RWPE1 (cell line): ENCODE measurements around the gene BACE1-AS.

Experiments
- CTCF ChIA-PET: fragments of 350-600 bp; sonication (Branson Sonifier 250); formaldehyde crosslinking; extraction: SDS; loops from one replicate; lab custom pipeline; 2021; lab: Yijun Ruan, JAX
- POLR2A ChIA-PET: fragments of 400-600 bp; formaldehyde crosslinking; extraction: SDS; loops from one replicate; lab custom pipeline; 2020; ENCODE audit warnings: antibody characterized with exemption; ENCODE audit not compliant: low non-redundant PET; lab: Yijun Ruan, JAX
- DNase-seq: peaks from one replicate; pipeline ENCODE4 v3.0.0; 2012; ENCODE audit warnings: low spot score
- H3K27ac ChIP-seq: fragments of 450-650 bp; 2 replicates; pipeline ENCODE4 v1.5.1; 2017
- TF ChIP-seq, protein P1 (sequence below): fragments of 450-650 bp; conservative IDR thresholded peaks from 2 replicates; pipeline ENCODE4 v1.5.1; 2017; ENCODE audit warnings: low read depth, mild to moderate bottlenecking

BACE1-AS gene

GRCh38 chr11:117284053-117284452 is 7.1 kb upstream of the BACE1-AS start:
- ChIA-PET POLR2A (no interaction called here), CTCF (no interaction called here)
- no peak overlapping the region for H3K27ac ChIP-seq
- DNase-seq: no peak
- TF ChIP-seq, protein P1, sequence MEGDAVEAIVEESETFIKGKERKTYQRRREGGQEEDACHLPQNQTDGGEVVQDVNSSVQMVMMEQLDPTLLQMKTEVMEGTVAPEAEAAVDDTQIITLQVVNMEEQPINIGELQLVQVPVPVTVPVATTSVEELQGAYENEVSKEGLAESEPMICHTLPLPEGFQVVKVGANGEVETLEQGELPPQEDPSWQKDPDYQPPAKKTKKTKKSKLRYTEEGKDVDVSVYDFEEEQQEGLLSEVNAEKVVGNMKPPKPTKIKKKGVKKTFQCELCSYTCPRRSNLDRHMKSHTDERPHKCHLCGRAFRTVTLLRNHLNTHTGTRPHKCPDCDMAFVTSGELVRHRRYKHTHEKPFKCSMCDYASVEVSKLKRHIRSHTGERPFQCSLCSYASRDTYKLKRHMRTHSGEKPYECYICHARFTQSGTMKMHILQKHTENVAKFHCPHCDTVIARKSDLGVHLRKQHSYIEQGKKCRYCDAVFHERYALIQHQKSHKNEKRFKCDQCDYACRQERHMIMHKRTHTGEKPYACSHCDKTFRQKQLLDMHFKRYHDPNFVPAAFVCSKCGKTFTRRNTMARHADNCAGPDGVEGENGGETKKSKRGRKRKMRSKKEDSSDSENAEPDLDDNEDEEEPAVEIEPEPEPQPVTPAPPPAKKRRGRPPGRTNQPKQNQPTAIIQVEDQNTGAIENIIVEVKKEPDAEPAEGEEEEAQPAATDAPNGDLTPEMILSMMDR: no peak

DNA sequence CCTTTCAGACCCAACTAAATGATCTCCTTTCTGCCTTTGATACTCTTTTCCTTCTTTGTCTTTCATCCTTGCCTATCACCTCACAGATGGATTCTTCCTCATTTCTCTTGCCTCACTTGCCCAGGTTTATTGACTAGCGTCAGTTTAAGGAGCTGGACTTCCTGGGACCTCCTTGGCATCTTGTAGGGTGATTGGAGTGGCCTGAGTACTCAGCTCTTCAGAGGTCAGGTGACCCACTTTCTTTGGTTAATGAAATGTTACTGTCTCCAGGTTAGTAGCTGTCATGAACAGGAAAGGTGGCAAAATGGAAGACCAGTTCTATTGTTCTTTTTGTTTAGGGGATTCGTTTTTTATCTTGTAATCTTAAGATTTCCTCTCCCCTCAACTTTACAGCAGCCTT is 4.6 kb upstream of the BACE1-AS start:
- no peak overlapping the region for H3K27ac ChIP-seq
- CTCF ChIA-PET: no interaction called here
- TF ChIP-seq, protein P1: no peak
- POLR2A ChIA-PET: no interaction called here
- DNase-seq: no peak

- ChIA-PET POLR2A (no interaction called here), CTCF (no interaction called here)
- DNase-seq: no peak
- H3K27ac ChIP-seq: no peak overlapping the region
- TF ChIP-seq, protein P1: no peak
Observed at GRCh38 chr11:117287668-117288067, 3.5 kb upstream of the BACE1-AS start.

- no peak overlapping the region for H3K27ac ChIP-seq
- no peak for DNase-seq
- CTCF ChIA-PET: no interaction called here
- TF ChIP-seq, protein P1: no peak
- POLR2A ChIA-PET: no interaction called here
Observed at GRCh38 chr11:117289795-117290194, 1.4 kb upstream of the BACE1-AS start.

GRCh38 chr11:117292616-117293015 is 1.5 kb downstream of the BACE1-AS start:
- POLR2A ChIA-PET: no interaction called here
- no peak overlapping the region for H3K27ac ChIP-seq
- TF ChIP-seq, protein P1: no peak
- DNase-seq: no peak
- CTCF ChIA-PET: no interaction called here

DNA sequence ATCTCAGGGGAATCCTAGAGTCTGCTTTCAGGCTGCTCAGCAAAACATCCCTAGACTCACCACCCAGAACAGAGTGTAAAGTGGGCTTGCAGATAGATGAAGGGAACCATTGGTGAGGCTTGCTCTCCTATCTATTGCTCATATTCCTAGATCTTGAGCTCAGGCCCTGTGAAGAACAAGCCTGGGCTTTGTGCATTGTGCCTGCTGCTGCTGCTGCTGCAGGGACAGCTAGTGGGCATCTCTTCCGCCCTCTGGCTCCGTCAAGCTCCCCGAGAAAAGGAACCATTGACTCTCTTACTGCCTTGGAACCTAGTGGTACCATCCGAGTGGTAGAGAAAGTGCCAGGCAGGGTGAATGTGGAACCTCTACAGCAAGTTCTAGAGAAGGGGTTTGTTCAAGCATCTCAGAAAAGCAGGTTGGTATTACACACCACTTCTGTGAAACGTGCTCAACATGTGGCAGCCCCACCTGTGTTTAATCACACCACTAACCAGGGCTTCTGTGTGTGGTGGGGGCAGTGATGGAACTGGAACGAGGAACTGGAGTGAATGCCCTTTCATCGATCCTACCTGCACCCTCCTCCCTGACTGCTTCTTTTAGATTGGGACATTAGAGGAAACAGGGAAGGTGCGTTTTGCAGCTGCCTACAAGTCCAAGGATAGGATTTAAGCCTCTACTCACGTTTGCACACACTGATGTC is 4.4 kb downstream of the BACE1-AS start:
- POLR2A ChIA-PET: no interaction called here

More for the DNA sequence above, 4.4 kb downstream of the BACE1-AS start:
- DNase-seq: no peak
- CTCF ChIA-PET: interaction anchor here (0.6 to 0.8 kb wide), 2 partner anchors 11 to 15 kb away, joined by 3 to 4 read pairs; no protein-coding TSS in a partner anchor
- H3K27ac ChIP-seq: no peak overlapping the region
- TF ChIP-seq, protein P1: no peak
